GM19324 (cell line): ENCODE data around the gene SLC17A6.

ENCODE experiments used
- ATAC-seq: cut with Tn5 transposase; IDR thresholded peaks from one replicate; pipeline ENCODE4 v1.9.1; 2021; ENCODE audit warnings: mild to moderate bottlenecking, moderate library complexity; ENCODE audit not compliant: unreplicated experiment, low FRiP score

SLC17A6 gene

DNA sequence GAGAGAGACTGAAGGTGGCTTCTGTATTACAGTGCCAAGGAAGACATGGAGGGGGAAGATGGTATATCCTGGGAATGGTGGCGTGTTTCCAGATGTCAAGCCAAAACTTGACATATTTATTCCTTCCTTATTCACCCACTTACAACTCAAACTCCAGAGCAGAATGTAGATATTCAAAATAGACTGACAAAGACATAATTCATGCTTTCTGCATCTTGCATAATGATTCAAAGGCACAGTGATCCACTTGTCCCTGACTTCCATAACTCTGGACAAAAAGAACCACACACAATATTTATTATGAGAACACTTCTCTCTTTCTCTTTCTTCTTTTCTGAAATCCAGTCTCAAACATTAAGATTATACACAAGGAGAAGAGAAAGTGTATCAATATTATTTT, 48.9 kb downstream of the SLC17A6 start:
- ATAC-seq, result no peak

DNA sequence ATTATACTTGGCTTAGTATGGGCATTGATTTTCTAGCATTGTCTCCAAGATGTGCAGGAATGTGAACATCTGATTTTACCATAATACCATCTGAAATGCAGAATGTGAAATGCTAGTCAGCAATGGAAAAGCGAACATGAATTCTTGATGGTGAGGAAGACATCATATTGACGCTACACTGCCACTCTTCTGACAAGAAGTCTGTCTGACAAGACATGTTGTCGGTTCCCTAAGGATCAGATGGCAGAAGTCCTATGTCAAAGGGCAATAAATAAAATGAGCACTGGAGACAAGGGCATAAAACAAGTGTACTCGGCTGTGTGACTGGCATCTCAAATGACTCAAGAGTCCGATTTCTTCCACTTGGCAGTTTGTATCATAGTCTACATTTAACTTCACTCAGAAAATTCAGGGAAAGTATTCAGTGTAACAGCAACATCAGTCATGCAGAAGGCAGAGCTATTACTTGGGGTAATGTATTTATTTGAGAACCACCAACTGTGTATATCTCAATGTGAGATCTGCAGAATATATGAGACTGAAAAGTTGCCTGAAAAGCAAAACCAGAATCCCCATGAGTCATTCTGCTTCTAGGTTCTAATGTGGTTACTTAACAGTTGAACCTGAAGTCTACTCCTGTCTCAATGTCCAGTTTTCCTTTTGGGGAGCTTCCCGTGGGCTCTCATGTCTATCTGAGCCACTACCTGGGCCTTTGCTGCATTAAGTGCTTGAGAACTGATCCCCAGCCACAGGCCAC, 51.5 kb downstream of the SLC17A6 start:
- no peak for ATAC-seq

DNA sequence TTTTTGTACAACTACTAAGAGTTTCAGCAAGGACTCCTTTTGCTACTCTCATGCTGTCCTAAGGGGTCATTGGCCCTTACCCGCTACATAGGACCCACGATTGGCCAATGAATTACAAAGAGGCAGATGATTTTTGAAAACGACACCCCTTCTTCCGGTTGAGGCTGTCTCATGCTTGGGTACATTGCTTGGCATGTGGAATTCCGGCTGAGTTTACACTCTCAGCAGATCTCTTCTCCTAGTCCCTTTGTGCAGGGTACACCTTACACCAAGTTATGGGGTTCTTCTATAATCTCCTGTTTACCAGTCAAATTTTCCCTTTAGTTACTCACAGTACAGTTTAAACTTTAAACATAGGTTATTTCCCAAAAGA, 52.1 kb downstream of the SLC17A6 start:
- ATAC-seq, result no peak

DNA sequence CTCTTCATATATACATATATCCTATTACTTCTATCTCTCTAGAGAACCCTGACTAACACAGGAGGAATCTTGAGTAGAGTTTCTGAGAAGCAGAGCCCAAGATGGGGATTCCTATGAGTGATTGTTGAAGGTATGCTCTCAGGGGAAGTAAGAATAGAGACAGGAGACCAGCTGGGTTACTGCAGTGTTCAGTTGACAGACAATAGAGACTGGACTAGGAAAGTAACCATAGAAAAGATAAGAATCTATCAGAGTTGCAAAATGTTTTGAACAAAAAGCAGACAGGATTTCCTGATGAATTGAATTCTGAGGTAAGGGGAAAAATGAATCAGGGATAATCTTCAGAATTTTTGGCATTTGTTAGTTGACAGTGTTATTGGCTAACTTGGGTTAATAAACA, 54.4 kb downstream of the SLC17A6 start:
- ATAC-seq, result no peak

- ATAC-seq, result no peak
These were observed 67.2 kb downstream of the SLC17A6 start for GRCh38 chr11:22405377-22405776.

- ATAC-seq, result no peak
These were observed 69.1 kb downstream of the SLC17A6 start for GRCh38 chr11:22407267-22407666.

GRCh38 chr11:22407921-22408320, 69.7 kb downstream of the SLC17A6 start:
- ATAC-seq, result no peak

DNA sequence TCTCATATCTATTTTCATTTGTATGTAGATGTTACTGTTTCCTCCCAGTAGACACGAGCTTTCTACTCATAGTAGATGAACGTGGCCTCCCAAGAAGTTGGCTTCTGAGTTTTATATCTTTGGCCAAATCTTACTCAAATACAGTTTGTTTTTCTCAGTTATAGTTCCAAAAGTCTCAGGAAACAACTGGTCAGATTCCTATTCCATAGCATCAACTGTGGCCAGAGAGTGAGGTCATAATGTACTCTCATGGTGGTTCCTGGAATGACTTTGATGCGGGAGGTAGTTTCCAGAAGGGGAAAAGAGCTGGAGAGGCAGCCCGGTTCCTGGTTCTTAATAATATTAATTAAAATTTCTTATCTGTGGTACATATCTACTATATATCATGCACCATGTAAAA, 77.3 kb downstream of the SLC17A6 start:
- no peak for ATAC-seq

DNA sequence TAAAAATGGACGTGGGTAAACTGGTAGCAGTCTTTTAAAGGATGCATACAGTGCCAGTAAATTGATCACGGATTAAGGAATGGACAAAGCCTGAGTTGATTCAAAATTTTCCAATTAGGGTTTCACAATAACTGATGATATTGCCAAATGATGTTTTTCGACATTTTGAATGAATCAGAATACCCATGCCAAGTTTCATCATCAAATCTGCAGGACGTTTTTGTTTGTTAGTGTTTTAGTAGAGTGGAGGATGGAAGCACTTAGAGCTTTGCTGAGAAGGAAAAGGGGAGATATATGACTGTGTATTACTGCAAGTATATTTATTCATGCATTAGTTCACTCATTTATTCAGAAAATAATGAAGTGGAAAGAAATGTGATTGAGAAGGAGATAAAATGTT, 78.3 kb downstream of the SLC17A6 start:
- ATAC-seq, result no peak

GRCh38 chr11:22426915-22427314, 88.7 kb downstream of the SLC17A6 start:
- ATAC-seq, result no peak
